Fibroblast of the aortic adventitia (primary cell): Measurements from ENCODE around the gene CORO7. TPM values are rescaled to one million over a fixed set of nuclear protein-coding genes. Genes with fewer than 3 reads are reported as not detected.
"Not testable (repeated sequence)": the region's sequence is repeated elsewhere in the genome, so short reads cannot be mapped to it uniquely, and the experiment has no call there.

Experiments used
- DNase-seq: peaks from one replicate; pipeline ENCODE4 v3.0.0-alpha.2; 2010; ENCODE audit warnings: low read depth
- H3K4me3 ChIP-seq: 2 replicates; pipeline ENCODE4 v1.5.1; 2011; ENCODE audit warnings: low read depth, mild to moderate bottlenecking, control low read depth, low read length, moderate library complexity
- total RNA-seq: library from RNA; depleted of rRNA; stranded (reverse); fragments of >200 nt; gene quantifications from 2 replicates; pipeline ENCODE4 v1.2.3, GENCODE V29; 2012; ENCODE audit warnings: low replicate concordance
- TF ChIP-seq, protein P1 (sequence below): IDR thresholded peaks from 2 replicates; pipeline ENCODE4 v1.5.1; 2011; ENCODE audit warnings: mild to moderate bottlenecking, low read length, control low read depth, inconsistent platforms; ENCODE audit not compliant: insufficient read depth

Gene CORO7
- total RNA-seq, 1 donor: 16.7 TPM

DNA sequence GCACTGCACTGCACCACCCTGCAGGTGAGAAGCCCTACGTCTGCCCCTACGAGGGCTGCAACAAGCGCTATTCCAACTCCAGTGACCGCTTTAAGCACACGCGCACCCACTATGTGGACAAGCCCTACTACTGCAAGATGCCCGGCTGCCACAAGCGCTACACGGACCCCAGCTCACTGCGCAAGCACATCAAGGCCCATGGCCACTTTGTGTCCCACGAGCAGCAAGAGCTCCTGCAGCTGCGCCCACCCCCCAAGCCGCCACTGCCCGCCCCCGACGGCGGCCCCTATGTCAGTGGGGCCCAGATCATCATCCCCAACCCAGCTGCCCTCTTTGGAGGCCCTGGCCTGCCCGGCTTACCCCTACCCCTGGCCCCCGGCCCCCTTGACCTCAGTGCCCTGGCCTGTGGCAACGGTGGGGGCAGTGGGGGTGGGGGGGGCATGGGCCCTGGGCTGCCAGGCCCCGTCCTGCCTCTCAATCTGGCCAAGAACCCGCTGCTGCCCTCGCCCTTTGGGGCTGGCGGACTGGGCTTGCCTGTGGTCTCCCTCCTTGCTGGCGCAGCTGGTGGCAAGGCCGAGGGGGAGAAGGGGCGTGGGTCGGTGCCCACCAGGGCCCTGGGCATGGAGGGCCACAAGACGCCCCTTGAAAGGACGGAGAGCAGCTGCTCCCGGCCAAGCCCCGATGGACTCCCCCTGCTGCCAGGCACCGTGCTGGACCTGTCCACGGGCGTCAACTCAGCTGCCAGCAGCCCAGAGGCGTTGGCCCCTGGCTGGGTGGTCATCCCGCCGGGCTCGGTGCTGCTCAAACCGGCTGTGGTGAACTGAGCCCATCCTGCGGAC, 79.5 kb downstream of the CORO7 start:
- TF ChIP-seq, protein P1, sequence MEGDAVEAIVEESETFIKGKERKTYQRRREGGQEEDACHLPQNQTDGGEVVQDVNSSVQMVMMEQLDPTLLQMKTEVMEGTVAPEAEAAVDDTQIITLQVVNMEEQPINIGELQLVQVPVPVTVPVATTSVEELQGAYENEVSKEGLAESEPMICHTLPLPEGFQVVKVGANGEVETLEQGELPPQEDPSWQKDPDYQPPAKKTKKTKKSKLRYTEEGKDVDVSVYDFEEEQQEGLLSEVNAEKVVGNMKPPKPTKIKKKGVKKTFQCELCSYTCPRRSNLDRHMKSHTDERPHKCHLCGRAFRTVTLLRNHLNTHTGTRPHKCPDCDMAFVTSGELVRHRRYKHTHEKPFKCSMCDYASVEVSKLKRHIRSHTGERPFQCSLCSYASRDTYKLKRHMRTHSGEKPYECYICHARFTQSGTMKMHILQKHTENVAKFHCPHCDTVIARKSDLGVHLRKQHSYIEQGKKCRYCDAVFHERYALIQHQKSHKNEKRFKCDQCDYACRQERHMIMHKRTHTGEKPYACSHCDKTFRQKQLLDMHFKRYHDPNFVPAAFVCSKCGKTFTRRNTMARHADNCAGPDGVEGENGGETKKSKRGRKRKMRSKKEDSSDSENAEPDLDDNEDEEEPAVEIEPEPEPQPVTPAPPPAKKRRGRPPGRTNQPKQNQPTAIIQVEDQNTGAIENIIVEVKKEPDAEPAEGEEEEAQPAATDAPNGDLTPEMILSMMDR: no peak
- no peak for DNase-seq
- H3K4me3 ChIP-seq: no peak overlapping the region

DNA sequence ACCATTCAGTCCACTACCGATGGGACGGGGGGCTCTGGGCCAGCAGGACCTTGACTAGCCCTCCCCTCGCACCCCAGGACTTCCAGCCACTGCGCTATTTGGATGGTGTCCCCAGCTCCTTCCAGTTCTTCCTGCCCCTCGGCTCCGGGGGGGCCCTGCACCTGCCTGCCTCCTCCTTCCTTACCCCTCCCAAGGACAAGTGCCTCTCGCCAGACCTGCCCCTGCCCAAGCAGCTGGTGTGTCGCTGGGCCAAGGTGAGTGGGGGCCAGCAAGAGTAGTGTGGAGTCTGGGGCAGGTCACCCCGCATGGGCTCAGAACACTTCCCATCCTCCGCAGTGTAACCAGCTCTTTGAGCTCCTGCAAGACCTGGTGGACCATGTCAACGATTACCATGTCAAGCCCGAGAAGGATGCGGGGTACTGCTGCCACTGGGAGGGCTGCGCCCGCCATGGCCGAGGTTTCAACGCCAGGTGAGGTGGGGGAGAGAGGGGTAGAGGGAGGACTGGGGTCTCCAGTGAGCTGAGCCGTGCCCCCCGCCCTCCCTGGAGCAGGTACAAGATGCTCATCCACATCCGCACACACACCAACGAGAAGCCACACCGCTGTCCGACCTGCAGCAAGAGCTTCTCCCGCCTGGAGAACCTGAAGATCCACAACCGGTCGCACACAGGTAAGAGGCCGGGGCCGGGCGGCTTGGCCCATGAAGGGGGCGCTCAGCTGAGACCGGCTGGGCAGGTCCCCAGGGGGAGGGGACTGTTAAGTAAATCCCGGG, 81.5 kb downstream of the CORO7 start:
- no peak for DNase-seq
- H3K4me3 ChIP-seq: no peak overlapping the region
- TF ChIP-seq, protein P1: no peak

DNA sequence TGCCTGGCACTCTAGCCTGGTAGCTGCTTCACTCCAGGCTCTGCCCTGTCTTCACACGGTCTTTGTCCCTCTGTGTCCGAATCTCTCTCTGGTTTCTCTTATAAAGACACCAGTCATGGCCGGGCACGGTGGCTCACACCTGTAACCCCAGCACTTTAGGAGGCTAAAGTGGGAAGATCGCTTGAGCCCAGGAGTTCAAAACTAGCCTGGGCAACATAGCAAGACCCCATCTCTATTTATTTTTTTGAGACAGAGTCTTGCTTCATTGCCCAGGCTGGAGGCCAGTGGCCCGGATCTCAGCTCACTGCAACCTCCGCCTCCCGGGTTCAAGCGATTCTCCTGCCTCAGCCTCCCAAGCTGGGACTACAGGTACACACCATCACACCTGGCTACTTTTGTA, 82.7 kb downstream of the CORO7 start:
- DNase-seq, H3K4me3 ChIP-seq: not testable (repeated sequence)

DNA sequence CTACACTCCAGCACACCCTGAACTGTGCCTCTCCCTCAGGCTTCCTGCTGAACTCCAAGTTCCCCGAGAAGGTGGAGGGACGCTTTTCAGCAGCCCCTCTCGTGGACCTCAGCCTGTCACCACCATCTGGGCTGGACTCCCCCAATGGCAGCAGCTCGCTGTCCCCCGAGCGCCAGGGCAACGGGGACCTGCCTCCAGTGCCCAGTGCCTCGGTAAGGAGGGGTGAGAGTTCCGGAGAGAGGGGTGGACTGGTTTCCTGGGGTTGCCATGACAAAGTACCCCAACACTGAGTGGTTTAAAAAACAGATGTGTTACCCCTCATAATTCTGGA, 83.1 kb downstream of the CORO7 start:
- no peak for DNase-seq
- TF ChIP-seq, protein P1: no peak
- H3K4me3 ChIP-seq: no peak overlapping the region

DNA sequence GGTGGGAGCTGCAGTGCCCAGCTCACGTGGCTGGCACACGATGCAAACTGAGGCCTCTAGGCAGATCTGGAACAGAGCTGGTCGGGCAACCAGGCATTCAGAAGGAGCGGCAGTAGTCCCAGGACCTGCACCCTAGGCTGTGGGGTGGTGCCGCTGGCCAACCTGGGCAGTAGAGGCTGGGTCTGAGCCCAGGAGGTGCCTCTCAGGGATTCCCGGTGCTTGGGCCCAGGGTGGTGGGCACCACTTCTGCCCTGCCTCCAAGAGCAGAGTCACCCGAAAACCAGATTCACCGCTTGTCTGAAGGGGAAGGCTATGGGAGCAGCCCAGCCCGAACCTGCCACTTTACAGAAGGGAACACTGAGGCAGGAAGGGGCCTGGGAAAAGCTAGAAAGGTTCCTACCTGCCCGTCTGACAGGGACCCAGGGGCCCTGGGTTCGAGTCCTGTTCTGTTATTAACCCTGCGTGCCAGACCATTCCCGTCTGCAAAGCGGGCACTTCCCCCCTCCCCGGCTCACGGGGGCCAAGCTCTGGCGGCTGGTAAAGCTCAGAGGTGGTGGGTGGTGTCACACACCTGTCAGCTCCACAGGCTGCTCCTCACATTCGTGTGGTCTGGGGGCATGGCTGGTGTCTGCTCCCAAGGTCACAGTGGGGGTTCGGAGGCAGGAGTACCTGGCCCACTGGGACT, 83.6 kb downstream of the CORO7 start:
- no peak overlapping the region for H3K4me3 ChIP-seq
- TF ChIP-seq, protein P1: no peak
- no peak for DNase-seq

DNA sequence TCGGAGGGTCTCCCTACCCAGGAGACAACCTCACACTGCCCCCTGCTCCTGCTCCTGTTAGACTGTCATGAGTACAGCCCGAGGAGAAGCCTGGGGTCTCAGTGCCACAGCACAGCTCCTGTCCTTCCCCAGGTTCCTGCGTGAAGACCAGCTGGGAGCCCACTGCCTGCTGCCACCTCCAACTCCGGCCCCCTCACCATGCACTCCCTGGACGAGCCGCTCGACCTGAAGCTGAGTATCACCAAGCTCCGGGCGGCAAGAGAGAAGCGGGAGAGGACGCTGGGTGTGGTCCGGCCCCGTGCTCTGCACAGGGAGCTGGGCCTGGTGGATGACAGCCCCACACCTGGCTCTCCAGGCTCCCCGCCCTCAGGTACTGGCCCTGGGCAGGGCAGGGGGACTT, 84.3 kb downstream of the CORO7 start:
- no peak for DNase-seq
- no peak overlapping the region for H3K4me3 ChIP-seq
- TF ChIP-seq, protein P1: no peak
